B cell (primary cell): Measurements from ENCODE around the gene NOMO2. TPM values are rescaled to one million over a fixed set of nuclear protein-coding genes. Genes with fewer than 3 reads are reported as not detected.
"Not testable (repeated sequence)": the region's sequence is repeated elsewhere in the genome, so short reads cannot be mapped to it uniquely, and the experiment has no call there.

Source experiments
- ATAC-seq: fragments of 200-7000 bp; cut with Tn5 transposase; one replicate; pipeline ENCODE4 v1.10.0; 2021; ENCODE audit warnings: low read depth, mild to moderate bottlenecking, moderate number of reproducible peaks, moderate library complexity
- CTCF ChIA-PET: fragments of 350-600 bp; sonication (Branson Sonifier 250); formaldehyde crosslinking; loops from one replicate; lab custom pipeline; 2021; ENCODE audit warnings: antibody characterized with exemption, inconsistent platforms; lab: Charles Lee
- POLR2A ChIA-PET: fragments of 350-600 bp; sonication (Branson Sonifier 250); formaldehyde crosslinking; loops from one replicate; lab custom pipeline; 2021; ENCODE audit warnings: antibody characterized with exemption; lab: Charles Lee
- DNase-seq: peaks from one replicate; pipeline ENCODE4 v3.0.0; 2013
- H2AFZ ChIP-seq: 2 replicates; pipeline ENCODE4 v1.6.1; 2012; ENCODE audit warnings: mild to moderate bottlenecking, low read depth, low read length; ENCODE audit not compliant: insufficient read depth, poor library complexity, severe bottlenecking
- H3K27ac ChIP-seq, 2 donors: 1 replicate in 1 of 2; 2 replicates in 1 of 2; pipeline ENCODE4 v1.5.1; 2012 to 2013; ENCODE audit warnings: low read length in 2 of 2, mild to moderate bottlenecking in 2 of 2, moderate library complexity in 1 of 2
- H3K27me3 ChIP-seq, 4 experiments: fragments of 200-600 bp in 1 of 4; sonication (generic) in 1 of 4; replicated peaks in 1 of 4; 1 replicate in 2 of 4; 2 replicates in 2 of 4; pipeline versions ENCODE4 v1.6.1 to v1.7.0; 2013 to 2016; ENCODE audit warnings: low read length in 3 of 4, mild to moderate bottlenecking in 2 of 4, mixed read lengths in 1 of 4, moderate library complexity in 1 of 4; ENCODE audit not compliant: insufficient read depth in 4 of 4, control insufficient read depth in 3 of 4; ENCODE audit errors: control extremely low read depth in 1 of 4
- H3K36me3 ChIP-seq, 2 experiments: replicated peaks in 1 of 2; 1 replicate in 1 of 2; 2 replicates in 1 of 2; pipeline versions ENCODE4 v1.6.1 to v1.7.1; 2013; ENCODE audit warnings: low read length in 1 of 2; ENCODE audit not compliant: insufficient read depth in 2 of 2, control insufficient read depth in 1 of 2; ENCODE audit errors: control extremely low read depth in 1 of 2, extremely low read depth in 1 of 2
- H3K4me1 ChIP-seq, 2 donors: fragments of 200-600 bp in 1 of 2; sonication (generic) in 1 of 2; 1 replicate in 1 of 2; 2 replicates in 1 of 2; pipeline versions ENCODE4 v1.5.1 to v1.6.1; 2013 to 2017; ENCODE audit warnings: low read length in 2 of 2; ENCODE audit not compliant: control insufficient read depth in 2 of 2, insufficient read depth in 2 of 2
- H3K4me2 ChIP-seq: replicated peaks from 2 replicates; pipeline ENCODE3; 2012; ENCODE audit warnings: mild to moderate bottlenecking, low read depth, low read length; ENCODE audit not compliant: poor library complexity, severe bottlenecking
- H3K4me3 ChIP-seq, 5 experiments: fragments of 200-600 bp in 1 of 5; sonication (generic) in 1 of 5; 1 replicate in 3 of 5; 2 replicates in 2 of 5; pipeline versions ENCODE4 v1.5.1 to v1.7.0; 2011 to 2016; ENCODE audit warnings: low read length in 4 of 5, mild to moderate bottlenecking in 4 of 5, low read depth in 2 of 5, control low read depth in 1 of 5, moderate library complexity in 1 of 5; ENCODE audit not compliant: insufficient read depth in 1 of 5; ENCODE audit errors: control extremely low read depth in 1 of 5, extremely low read depth in 1 of 5
- H3K79me2 ChIP-seq: fragments of 200-600 bp; sonication (generic); one replicate; pipeline ENCODE4 v1.6.0; 2016; ENCODE audit warnings: low read length; ENCODE audit not compliant: control insufficient read depth, insufficient read depth
- H3K9ac ChIP-seq: fragments of 200-600 bp; sonication (generic); 2 replicates; pipeline ENCODE4 v1.6.1; 2017; ENCODE audit warnings: mild to moderate bottlenecking, low read length, moderate library complexity
- H3K9me3 ChIP-seq, 3 donors: one replicate each; pipeline versions ENCODE4 v1.6.1 to v1.7.1; 2013; ENCODE audit warnings: low read length in 2 of 3; ENCODE audit not compliant: control insufficient read depth in 2 of 3, insufficient read depth in 1 of 3; ENCODE audit errors: control extremely low read depth in 1 of 3
- H4K20me1 ChIP-seq: 2 replicates; pipeline ENCODE4 v1.6.0; 2012; ENCODE audit warnings: mild to moderate bottlenecking, low read length; ENCODE audit not compliant: insufficient read depth, control insufficient read depth, poor library complexity, severe bottlenecking
- H3K27ac Mint-ChIP-seq: one replicate; pipeline ENCODE4 v1.8.0; 2021; ENCODE audit warnings: mixed read lengths
- H3K27me3 Mint-ChIP-seq: one replicate; pipeline ENCODE4 v1.8.0; 2021; ENCODE audit warnings: mixed read lengths
- H3K4me1 Mint-ChIP-seq: one replicate; pipeline ENCODE4 v1.8.0; 2021; ENCODE audit warnings: mixed read lengths
- H3K4me3 Mint-ChIP-seq: one replicate; pipeline ENCODE4 v1.8.0; 2021; ENCODE audit warnings: mixed read lengths
- H3K9me3 Mint-ChIP-seq: one replicate; pipeline ENCODE4 v1.8.0; 2022; ENCODE audit warnings: mixed read lengths; ENCODE audit not compliant: insufficient read depth
- WGBS: methylation state at CpG from one replicate; pipeline ENCODE4 v1.1.5; 2013; ENCODE audit warnings: missing lambda C conversion rate; ENCODE audit not compliant: insufficient coverage; 5-methylcytosine and 5-hydroxymethylcytosine counted together
- intact Hi-C: fragments of 100-400 bp; cut with micrococcal nuclease; formaldehyde crosslinking; loops from one replicate; pipeline ENCODE4 v1.10.0; 2022
- polyA plus RNA-seq: library from polyadenylated mRNA; depleted of rRNA; stranded (reverse); fragments of >200 nt; gene quantifications from 2 replicates; pipeline ENCODE4 v1.2.3, GENCODE V29; 2012
- total RNA-seq, 2 donors: library from RNA; stranded (reverse); fragments of 120-200 nt in 1 of 2; gene quantifications; 1 replicate in 1 of 2; 2 replicates in 1 of 2; pipeline versions ENCODE4 v1.2.3 to v1.2.4, GENCODE V29; 2013 to 2022

The NOMO2 gene
- total and polyA plus RNA-seq, 2 donors (not counting 1 experiment from before 2014, with no cell fraction given): 41.2 to 47.2 TPM

GRCh38 chr16:18409532-18410293 is 152.2 kb downstream of the NOMO2 start:
- H3K4me3 ChIP-seq, H3K79me2 ChIP-seq, H3K27ac ChIP-seq, ATAC-seq, H3K9ac ChIP-seq, H3K27me3 Mint-ChIP-seq, CTCF ChIA-PET, H3K4me2 ChIP-seq, H3K27me3 ChIP-seq, POLR2A ChIA-PET, H3K9me3 Mint-ChIP-seq, H2AFZ ChIP-seq, H4K20me1 ChIP-seq, H3K4me1 Mint-ChIP-seq, DNase-seq, H3K4me1 ChIP-seq, intact Hi-C loops, H3K27ac Mint-ChIP-seq, H3K36me3 ChIP-seq, H3K9me3 ChIP-seq, H3K4me3 Mint-ChIP-seq: not testable (repeated sequence)
- WGBS: no CpG with 5 or more reads among the region's 11 CpGs

- H3K79me2 ChIP-seq, CTCF ChIA-PET, POLR2A ChIA-PET, H4K20me1 ChIP-seq, H2AFZ ChIP-seq, H3K4me3 Mint-ChIP-seq, intact Hi-C loops, H3K4me2 ChIP-seq, H3K4me1 ChIP-seq, H3K27ac Mint-ChIP-seq, DNase-seq, H3K27ac ChIP-seq, H3K27me3 Mint-ChIP-seq, H3K36me3 ChIP-seq, H3K9me3 Mint-ChIP-seq, H3K4me3 ChIP-seq, H3K9me3 ChIP-seq, H3K27me3 ChIP-seq, H3K9ac ChIP-seq, H3K4me1 Mint-ChIP-seq: not testable (repeated sequence)
- peak; percentile 88 for ATAC-seq
- WGBS: no CpG with 5 or more reads among the region's 88 CpGs
These were observed 159.8 kb downstream of the NOMO2 start for GRCh38 chr16:18401851-18402657.

DNA sequence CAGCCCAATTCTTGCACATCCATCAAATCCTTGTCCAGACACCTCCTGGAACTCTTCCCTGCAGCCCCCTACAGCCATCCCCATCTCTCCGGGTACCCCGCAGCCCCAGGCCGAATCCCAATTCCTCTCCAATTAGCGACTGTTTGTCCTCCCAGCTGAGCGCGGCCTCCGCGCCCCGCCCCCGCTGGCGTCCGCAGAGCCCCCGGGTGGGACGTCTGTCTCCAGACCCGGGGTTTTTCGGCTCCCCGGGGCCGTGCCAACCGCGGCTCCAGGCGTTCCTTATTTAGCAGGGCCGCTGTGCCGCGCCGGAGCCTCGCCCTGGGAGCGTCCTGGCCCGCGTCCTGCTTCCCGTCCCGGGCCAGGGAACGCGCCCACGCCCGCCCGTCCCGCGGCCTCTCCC is 160.7 kb downstream of the NOMO2 start:
- H3K9me3 Mint-ChIP-seq, H3K27ac Mint-ChIP-seq, H3K27me3 Mint-ChIP-seq, H3K4me1 ChIP-seq, H2AFZ ChIP-seq, CTCF ChIA-PET, H3K27me3 ChIP-seq, H3K9ac ChIP-seq, H3K9me3 ChIP-seq, H3K4me2 ChIP-seq, H3K36me3 ChIP-seq, ATAC-seq, H4K20me1 ChIP-seq, H3K79me2 ChIP-seq, POLR2A ChIA-PET, DNase-seq, intact Hi-C loops, H3K4me1 Mint-ChIP-seq, H3K27ac ChIP-seq: not testable (repeated sequence)
- peak overlapping the region in 2 of 5 experiments; percentile 30 to 33 for H3K4me3 ChIP-seq
- H3K4me3 Mint-ChIP-seq: peak overlapping the region; percentile 45
- no CpG with 5 or more reads among the region's 38 CpGs for WGBS

DNA sequence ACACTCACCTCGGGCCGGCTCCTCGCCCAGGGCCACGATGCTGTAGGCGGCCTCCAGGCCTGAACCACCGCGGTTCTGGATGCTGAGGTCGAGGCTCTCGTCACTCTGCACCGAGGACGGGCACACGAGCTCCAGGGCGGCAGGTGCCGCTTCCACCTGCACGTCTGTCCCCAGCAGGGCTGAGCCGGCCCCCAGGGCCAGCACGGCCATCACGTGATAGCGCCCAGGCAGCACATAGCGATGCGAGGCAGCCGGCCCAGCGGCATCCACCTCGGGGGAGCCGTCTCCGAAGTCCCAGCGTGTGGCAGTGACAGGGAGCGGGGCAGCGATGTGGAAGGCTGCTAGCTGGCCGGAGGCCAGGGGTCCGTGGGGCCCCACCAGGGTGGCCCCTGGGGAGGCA is 167.5 kb downstream of the NOMO2 start:
- H3K27ac Mint-ChIP-seq, H3K4me2 ChIP-seq, H3K9ac ChIP-seq, CTCF ChIA-PET, H3K4me3 ChIP-seq, H3K4me1 Mint-ChIP-seq, intact Hi-C loops, DNase-seq, H3K27me3 Mint-ChIP-seq, H3K4me3 Mint-ChIP-seq, H3K79me2 ChIP-seq, H3K27ac ChIP-seq, H2AFZ ChIP-seq, POLR2A ChIA-PET, H3K27me3 ChIP-seq, H3K36me3 ChIP-seq, H4K20me1 ChIP-seq, H3K9me3 Mint-ChIP-seq, H3K4me1 ChIP-seq, ATAC-seq, H3K9me3 ChIP-seq: not testable (repeated sequence)
- WGBS: no CpG with 5 or more reads among the region's 31 CpGs
